ENCODE measurements around the gene ISLR.

- no peak for TF ChIP-seq POLR2AphosphoS5 (IDR thresholded peaks at IDR 0.05)
- no peak for TF ChIP-seq POLR2A (IDR thresholded peaks at IDR 0.05)
- TF ChIP-seq, protein P1, sequence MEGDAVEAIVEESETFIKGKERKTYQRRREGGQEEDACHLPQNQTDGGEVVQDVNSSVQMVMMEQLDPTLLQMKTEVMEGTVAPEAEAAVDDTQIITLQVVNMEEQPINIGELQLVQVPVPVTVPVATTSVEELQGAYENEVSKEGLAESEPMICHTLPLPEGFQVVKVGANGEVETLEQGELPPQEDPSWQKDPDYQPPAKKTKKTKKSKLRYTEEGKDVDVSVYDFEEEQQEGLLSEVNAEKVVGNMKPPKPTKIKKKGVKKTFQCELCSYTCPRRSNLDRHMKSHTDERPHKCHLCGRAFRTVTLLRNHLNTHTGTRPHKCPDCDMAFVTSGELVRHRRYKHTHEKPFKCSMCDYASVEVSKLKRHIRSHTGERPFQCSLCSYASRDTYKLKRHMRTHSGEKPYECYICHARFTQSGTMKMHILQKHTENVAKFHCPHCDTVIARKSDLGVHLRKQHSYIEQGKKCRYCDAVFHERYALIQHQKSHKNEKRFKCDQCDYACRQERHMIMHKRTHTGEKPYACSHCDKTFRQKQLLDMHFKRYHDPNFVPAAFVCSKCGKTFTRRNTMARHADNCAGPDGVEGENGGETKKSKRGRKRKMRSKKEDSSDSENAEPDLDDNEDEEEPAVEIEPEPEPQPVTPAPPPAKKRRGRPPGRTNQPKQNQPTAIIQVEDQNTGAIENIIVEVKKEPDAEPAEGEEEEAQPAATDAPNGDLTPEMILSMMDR (IDR thresholded peaks at IDR 0.05 in 8 of 11, conservative IDR thresholded peaks at IDR 0.05 in 3 of 11), result no peak
Observed at GRCh38 chr15:74184582-74185091, 11.1 kb downstream of the ISLR start.
